LoVo (cell line): ENCODE data around the gene RAX2.
"Not testable (repeated sequence)": the region's sequence is repeated elsewhere in the genome, so short reads cannot be mapped to it uniquely, and the experiment has no call there.

Experiments
- DNase-seq: peaks from one replicate; pipeline ENCODE4 v3.0.0-alpha.2; 2016; ENCODE audit warnings: low spot score

The RAX2 gene

DNA sequence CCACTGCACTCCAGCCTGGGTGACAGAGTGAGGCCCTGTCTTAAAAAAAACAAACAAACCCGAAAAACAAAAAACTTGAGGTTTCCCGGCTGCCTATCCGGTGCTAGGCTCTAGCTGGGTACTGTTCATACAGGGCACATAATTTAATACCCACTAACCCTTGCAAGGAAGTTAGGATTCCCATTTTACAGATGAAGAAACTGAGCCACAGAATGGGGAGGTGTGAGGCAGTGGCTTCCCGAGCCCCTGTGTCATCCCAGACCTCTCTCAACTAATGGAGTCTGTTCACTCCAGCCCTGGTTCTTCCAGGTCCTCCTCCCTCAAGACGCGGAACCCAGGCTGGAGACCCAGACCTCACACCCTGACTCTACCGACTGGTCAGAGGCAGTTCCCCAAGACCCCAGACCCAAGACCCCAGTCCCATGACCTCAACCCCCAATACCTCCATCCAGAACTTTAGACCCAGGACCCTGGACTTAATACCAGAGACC lies 11.1 kb downstream of the RAX2 start:
- DNase-seq = no peak

DNA sequence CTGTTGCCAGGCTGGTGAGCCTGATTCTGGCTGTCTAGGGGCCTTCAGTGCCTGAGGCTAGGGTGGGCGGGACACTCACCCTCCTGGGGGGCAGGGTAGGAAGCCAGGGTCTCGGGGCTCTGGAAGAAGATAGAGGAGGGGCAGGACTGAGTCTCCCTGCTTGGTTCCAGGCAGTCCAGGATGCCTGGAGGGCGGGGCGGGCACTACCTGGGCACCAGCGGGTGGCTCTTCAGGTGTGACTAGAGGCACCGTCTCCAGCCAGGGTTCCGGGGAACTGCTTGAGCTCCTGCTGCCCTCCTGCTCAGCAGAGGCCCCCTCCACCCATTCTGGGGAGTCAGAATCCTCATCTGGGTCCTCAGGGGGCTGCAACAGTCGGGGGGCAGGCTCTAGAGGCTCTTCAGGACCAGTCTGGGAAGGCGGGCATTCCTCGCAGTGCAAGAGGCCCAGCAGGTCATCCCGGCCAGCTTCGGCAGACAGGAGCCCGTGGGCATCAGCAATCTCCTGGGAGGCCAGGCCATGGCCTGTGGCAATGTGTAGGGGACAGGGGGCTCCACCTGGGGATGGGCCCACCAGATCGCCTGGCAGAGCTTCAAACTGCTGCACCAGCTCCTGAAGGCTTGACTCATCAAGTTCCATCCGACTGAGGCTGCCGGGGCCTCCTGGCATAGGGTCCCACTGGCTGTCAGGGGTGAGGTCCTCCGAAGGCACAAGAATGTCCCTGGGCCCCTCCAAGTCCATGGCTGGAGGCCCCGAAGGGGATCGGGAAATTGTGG lies 12.4 kb downstream of the RAX2 start:
- no peak for DNase-seq

DNA sequence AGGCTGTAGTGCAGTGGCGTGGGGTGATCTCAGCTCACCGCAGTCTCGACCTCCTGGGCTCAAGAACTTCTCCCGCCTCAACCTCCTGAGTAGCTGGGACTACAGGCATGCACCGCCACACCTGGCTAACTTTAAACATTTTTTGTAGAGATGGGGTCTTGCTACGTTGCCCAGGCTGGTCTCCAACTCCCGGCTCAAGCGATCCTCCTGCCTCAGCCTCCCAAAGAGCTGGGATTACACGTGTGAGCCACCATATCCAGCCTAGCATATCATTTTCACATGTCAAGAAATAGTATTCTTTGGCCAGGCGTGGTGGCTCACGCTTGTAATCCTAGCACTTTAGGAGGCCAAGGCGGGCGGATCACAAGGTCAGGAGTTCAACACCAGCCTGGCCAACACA lies 13.7 kb downstream of the RAX2 start:
- DNase-seq = not testable (repeated sequence)

DNA sequence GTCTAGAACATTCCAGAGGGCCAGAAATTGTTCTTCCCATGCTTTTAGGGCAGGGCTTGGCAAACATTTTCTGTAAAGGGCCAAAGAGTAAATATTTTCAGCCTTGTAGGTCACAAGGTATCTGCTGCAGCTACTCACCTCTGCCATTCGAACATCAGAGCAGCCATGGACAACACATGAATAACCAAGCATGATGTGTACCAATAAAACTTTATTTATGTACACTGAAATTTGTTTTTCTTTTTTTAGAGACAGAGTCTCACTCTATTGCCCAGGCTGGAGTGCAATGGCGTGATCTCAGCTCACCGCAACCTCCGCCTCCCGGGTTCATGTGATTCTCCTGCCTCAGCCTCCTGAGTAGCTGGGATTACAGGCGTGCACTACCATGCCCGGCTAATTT lies 14.3 kb downstream of the RAX2 start:
- not testable (repeated sequence) for DNase-seq

DNA sequence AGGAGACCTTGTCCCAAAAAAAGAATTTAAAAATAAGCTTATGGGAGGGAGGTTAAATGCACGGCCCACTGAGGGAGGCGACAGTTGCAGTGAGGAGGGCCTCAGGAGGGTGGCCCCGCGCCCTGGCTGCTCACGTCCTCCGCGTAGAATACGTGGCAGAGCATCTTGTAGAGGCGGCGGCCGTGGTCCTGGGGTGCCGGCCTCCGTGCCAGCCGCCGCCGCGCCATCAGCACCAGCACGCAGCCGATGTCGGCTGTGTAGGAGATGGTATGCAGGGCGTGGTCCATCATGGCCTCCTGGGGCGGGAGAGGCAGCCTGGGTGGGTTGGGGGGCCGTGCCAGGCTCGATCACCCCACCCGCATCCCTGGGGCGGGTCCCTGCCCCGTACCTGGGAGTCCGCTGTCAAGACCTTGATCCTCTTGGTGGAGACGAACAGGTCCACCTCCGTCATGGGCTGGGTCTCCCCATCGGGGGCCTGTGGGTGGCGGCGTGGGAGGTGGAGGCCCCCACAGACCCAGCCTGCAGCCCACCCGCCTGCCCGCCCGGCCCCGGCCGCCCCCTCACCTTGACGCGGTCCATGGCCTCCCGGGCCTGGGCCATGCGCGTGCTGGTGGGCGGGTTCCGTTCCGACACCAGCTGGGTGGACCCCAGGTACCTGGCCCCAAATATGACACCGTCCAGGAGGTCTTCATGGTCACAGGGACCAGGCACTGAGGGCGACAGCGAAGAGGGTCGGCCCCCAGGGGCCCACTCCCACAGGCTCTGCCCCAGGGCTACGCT lies 18.2 kb downstream of the RAX2 start:
- DNase-seq = no peak

- no peak for DNase-seq
These were observed 19.5 kb downstream of the RAX2 start for GRCh38 chr19:3752492-3752891.

DNA sequence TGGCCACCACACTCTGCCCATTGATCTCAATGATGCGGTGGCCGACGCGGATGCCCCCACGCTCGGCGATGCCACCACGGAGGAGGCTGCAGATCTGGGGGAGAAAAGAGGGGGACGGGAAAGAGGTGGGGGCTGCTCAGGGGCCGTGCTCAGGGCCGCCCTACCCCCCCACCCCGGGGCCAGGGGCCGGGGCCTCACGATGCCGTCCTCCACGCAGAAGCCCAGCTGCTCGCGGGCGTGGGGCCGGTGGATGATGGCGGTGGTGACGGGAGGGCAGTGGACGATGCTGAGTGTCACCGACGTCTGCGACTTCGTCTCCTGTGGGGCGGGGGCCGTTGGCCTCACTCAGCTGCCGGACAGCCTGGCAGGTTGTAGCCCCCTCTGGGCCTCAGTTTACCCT lies 20.8 kb downstream of the RAX2 start:
- no peak for DNase-seq

GRCh38 chr19:3750211-3750610 lies 21.8 kb downstream of the RAX2 start:
- no peak for DNase-seq

GRCh38 chr19:3748965-3749364 lies 23.1 kb downstream of the RAX2 start:
- no peak for DNase-seq

DNA sequence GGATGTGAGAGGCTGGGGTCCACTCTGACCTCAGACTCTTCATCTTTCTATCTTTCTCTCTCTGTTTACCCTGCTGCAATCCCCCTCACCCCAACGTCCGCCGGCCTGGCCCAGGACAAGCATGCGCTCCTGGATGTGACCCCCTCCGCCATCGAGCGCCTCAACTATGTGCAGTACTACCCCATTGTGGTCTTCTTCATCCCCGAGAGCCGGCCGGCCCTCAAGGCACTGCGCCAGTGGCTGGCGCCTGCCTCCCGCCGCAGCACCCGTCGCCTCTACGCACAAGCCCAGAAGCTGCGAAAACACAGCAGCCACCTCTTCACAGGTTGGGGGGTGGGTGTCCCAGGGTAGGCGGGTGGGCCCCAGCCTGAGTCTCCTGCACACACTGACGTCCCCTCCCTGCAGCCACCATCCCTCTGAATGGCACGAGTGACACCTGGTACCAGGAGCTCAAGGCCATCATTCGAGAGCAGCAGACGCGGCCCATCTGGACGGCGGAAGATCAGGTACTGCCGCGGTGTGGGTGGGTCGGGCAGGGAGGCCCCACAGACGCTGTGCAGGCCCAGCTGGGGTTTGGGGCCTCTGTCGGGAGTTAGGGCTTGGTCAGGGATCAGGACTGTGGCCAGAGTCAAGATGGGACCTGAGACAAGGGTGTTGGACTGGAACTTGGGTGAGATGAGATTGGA lies 25.5 kb downstream of the RAX2 start:
- no peak for DNase-seq

DNA sequence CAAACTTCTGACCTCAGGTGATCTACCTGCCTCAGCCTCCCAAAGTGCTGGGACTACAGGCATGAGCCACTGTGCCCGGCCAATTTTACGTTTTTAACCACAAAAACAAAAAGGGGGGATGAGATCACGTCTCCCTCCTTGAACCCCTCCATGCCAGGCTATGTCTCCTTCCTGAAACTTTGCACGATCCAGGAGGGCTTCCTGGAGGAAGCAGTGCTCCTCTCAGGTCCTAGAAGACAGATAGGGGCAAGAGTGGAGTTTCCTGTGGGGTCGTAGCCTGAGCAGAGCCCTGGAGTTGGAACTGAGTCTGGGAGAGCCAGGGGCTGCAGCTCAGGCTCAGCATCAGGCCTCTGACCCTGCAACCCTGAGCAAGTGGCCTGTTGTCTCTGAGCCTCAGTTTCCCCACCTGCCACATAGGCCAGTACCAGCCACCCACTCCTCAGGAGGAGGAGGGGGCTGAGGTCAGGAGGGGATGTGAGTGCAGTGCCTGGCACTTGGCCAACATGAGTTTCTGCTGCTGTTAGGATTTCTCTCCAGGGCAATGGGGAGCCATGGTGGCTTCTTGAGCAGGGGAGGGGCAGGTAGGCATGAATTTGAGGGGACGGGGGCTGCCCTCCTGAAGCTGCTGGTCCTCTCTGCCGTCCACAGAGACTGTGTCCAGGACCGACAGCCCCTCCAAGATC lies 26.5 kb downstream of the RAX2 start:
- DNase-seq = no peak

DNA sequence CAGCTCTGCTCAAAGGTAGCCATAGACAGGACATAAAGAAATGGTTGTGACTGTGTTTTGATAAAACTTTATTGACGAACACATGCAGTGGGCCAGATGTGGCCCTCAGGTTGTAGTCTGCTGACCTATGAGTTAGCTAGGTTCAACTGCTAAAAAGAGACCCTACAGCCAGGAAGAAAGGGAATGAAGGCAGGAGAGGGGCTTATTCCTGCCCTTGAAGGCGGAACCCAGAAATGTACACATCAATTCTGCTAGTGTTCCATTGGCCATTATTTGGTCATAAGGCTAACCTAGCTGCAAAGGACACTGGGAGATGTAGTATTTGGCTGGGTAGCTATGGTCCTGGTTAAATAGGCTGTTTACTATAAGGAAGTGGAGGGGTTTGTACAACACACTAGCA lies 28.5 kb downstream of the RAX2 start:
- no peak for DNase-seq

GRCh38 chr19:3740431-3740830 lies 31.6 kb downstream of the RAX2 start:
- DNase-seq = no peak

GRCh38 chr19:3738477-3739220 lies 33.4 kb downstream of the RAX2 start:
- DNase-seq = no peak

GRCh38 chr19:3737487-3738205 lies 34.4 kb downstream of the RAX2 start:
- no peak for DNase-seq

DNA sequence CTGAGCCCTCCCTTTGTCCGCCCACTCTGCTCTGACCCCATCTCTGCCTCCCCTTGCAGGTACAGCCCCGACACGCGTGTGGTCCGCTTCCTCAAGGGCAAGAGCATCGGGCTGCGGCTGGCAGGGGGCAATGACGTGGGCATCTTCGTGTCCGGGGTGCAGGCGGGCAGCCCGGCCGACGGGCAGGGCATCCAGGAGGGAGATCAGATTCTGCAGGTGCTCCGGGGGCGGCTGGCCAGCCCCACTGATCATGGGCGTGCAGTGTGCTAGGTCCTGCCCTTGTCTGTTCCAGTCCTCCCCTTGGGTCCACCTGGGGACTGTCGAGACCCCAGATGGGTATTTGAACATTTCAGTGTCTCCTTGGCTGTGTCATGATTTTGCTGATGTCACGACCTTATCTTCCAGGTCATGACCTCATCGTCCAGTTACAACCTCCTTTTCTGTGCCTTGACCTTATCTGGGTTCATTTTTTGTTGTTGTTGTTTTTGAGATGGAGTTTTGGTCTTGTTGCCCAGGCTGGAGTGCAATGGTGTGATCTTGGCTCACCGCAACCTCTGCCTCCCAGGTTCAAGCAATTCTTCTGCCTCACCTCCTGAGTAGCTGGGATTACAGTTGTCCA lies 35.8 kb downstream of the RAX2 start:
- DNase-seq = no peak

GRCh38 chr19:3734310-3734600 lies 37.8 kb downstream of the RAX2 start:
- no peak for DNase-seq

DNA sequence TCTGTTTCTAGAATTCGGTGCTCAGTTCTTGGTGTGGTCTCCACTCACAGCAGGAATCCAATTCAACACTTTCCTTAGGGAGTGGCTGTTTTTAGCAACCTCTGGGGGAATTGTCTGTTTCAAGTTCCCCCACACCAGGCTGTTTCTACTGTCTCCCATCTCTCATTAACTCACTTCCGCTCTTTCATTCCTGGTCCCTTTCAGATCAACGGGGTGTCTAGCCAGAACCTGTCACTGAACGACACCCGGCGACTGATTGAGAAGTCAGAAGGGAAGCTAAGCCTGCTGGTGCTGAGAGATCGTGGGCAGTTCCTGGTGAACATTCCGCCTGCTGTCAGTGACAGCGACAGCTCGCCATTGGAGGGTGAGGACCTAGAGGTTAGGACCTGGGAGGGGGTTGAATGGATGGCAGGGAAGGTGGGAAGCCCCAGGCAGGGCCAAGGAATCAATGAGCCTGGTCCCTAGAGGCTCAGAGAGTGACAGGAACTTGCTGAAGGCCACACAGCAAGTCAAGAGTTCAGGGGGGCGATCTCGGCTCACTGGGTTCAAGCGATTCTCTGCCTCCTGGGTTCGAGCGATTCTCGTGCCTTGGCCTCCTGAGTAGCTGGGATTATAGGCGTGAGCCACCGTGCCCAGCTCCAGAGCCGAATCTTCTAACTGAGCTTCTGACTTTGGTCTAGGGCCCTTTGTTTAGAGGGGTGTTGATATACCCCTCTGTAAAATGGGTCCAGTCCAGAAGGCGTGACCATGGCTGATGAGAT lies 38.3 kb downstream of the RAX2 start:
- DNase-seq = no peak

- no peak for DNase-seq
These were observed 39.9 kb downstream of the RAX2 start for GRCh38 chr19:3732108-3732507.

DNA sequence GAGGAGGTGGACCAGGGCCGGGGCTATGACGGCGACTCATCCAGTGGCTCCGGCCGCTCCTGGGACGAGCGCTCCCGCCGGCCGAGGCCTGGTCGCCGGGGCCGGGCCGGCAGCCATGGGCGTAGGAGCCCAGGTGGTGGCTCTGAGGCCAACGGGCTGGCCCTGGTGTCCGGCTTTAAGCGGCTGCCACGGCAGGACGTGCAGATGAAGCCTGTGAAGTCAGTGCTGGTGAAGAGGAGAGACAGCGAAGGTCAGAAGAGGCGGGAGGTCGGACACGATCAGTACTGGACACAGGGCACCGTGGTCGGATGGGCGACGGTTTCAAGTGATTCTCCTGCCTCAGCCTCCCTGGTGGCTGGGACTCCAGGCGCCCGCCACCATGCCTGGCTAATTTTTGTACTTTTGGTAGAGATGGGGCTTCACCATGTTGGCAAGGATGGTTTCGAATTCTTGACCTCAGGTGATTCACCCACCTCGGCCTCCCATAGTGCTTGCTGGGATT lies 41.5 kb downstream of the RAX2 start:
- DNase-seq = no peak
